C4-2B (cell line): ENCODE data around the gene NRG3.

Experiments
- CTCF ChIP-seq: fragments of 450-650 bp; conservative IDR thresholded peaks from 2 replicates; pipeline ENCODE4 v1.5.1; 2017; ENCODE audit warnings: mild to moderate bottlenecking
- ZFX ChIP-seq: fragments of 450-650 bp; IDR thresholded peaks from 2 replicates; pipeline ENCODE4 v1.6.1; 2017

GRCh38 chr10:82335831-82336230, 460.8 kb downstream of the NRG3 start:
- TF ChIP-seq CTCF (no peak), ZFX (no peak)
